ENCODE data around the gene MLPH. TPM values are rescaled to one million over a fixed set of nuclear protein-coding genes. Genes with fewer than 3 reads are reported as not detected.

MLPH gene
- total and polyA plus RNA-seq, 2 of the 13 experiments (the other 11 are each of a cell fraction or from before 2014, with no cell fraction given): 0.12 TPM; not detected in 1

DNA sequence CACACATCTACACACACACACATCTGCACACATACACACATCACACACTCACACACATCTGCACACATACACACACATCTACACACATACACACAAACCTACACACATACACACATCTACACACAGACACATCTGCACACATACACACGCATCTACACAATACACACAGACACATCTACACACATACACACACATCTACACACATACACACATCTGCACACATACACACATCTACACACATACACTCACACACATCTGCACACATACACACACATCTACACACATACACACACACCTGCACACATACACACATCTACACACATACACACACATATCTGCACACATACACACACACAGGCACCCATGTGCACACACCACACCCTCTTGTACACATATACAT, 78.9 kb downstream of the MLPH start (continued):
- no peak for TF ChIP-seq ZNF780A (CRISPR knock-in tag; IDR thresholded peaks at IDR 0.05)
- TF ChIP-seq NFYB (CRISPR knock-in tag; IDR thresholded peaks at IDR 0.05): no peak
- TF ChIP-seq NBN (conservative IDR thresholded peaks at IDR 0.05): no peak
- TF ChIP-seq, protein P1, sequence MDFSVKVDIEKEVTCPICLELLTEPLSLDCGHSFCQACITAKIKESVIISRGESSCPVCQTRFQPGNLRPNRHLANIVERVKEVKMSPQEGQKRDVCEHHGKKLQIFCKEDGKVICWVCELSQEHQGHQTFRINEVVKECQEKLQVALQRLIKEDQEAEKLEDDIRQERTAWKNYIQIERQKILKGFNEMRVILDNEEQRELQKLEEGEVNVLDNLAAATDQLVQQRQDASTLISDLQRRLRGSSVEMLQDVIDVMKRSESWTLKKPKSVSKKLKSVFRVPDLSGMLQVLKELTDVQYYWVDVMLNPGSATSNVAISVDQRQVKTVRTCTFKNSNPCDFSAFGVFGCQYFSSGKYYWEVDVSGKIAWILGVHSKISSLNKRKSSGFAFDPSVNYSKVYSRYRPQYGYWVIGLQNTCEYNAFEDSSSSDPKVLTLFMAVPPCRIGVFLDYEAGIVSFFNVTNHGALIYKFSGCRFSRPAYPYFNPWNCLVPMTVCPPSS (IDR thresholded peaks at IDR 0.05): peak; percentile 83; the same call in 1 of the 2 replicates
- TF ChIP-seq, protein P2, sequence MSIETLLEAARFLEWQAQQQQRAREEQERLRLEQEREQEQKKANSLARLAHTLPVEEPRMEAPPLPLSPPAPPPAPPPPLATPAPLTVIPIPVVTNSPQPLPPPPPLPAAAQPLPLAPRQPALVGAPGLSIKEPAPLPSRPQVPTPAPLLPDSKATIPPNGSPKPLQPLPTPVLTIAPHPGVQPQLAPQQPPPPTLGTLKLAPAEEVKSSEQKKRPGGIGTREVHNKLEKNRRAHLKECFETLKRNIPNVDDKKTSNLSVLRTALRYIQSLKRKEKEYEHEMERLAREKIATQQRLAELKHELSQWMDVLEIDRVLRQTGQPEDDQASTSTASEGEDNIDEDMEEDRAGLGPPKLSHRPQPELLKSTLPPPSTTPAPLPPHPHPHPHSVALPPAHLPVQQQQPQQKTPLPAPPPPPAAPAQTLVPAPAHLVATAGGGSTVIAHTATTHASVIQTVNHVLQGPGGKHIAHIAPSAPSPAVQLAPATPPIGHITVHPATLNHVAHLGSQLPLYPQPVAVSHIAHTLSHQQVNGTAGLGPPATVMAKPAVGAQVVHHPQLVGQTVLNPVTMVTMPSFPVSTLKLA (IDR thresholded peaks at IDR 0.05): peak; percentile 20; the same call in 1 of the 2 replicates
- no peak for TF ChIP-seq AHR (CRISPR knock-in tag; IDR thresholded peaks at IDR 0.05)
- peak; percentile 79; the same call in 1 of the 2 replicates for TF ChIP-seq IKZF1 (IDR thresholded peaks at IDR 0.05)
- peak; percentile 4; the same call in 1 of the 2 replicates for TF ChIP-seq FOXP1 (IDR thresholded peaks at IDR 0.05)
- TF ChIP-seq FOXP1 (CRISPR knock-in tag; IDR thresholded peaks at IDR 0.05): no peak
- TF ChIP-seq ZNF230 (CRISPR knock-in tag; IDR thresholded peaks at IDR 0.05): no peak

DNA sequence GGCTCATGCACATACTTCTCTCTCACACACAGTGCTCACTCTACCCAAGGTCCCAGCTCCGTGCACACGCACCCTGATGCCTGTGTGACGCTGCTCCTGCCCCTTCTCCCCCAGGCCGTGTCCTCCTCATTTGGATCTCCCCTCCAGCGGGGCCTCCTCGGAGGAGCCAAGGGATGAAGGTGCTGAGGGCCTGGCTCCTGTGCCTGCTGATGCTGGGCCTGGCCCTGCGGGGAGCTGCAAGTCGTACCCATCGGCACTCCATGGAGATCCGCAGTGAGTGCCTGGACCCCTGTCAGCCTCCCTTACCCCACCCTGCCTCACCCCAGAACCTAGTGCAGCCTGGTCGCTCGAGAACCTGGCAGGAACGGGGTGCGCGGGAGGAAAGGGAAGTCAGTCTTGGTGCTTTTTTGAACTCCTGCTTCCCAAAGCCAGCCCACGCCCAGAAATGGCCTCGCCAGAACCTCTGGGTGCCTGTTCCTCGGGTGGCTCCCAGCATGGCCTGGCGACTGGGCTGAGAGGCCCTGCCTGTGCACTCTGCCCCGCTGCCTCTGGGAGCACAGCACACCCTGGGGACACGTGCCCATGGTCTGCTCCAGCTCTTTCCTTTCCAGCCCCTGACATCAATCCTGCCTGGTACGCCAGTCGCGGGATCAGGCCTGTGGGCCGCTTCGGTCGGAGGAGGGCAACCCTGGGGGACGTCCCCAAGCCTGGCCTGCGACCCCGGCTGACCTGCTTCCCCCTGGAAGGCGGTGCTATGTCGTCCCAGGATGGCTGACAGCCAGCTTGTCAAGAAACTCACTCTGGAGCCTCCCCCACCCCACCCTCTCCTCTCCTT, 79.6 kb downstream of the MLPH start, which contains the start of gene PRLH:
PRLH (plus strand) TSS at position 174 of the 835 bp plus-strand sequence; CDS start at position 174, 0 bp downstream.
- no peaks in the 10 kb centered on the region for H4K20me1 ChIP-seq (ENCODE audit: insufficient read depth, low read length)
- no peaks in the 10 kb centered on the region for H3K36me3 ChIP-seq (replicated peaks in 1 of 2; ENCODE audit: control insufficient read depth in 1 of 2, insufficient read depth in 2 of 2, low read length in 2 of 2)
- BruUV-seq (replicated peaks): no TSS peak
- H3K27me3 ChIP-seq (ENCODE audit: control insufficient read depth in 1 of 2, insufficient read depth in 2 of 2, low read length in 2 of 2): peaks cover 0 to 38% of the 10 kb centered on the region in 2 experiments; a peak in 4 of 5 replicates
- DNase-seq (ENCODE audit: low spot score): no peak
- POLR2A ChIA-PET: no interaction called here
- no peak within 1 kb of the TSS for H2AFZ ChIP-seq (ENCODE audit: low read length)
- in situ Hi-C loops (cut with HindIII; ENCODE audit: extremely low pct_ligation_motif_present, low pct_unique_long_range_greater_than_20kb) (no loop called here), intact Hi-C loops (cut with micrococcal nuclease; ENCODE audit: unreplicated experiment) (loop anchor here (1.0 kb wide), 1 partner anchor 95 kb away; no protein-coding TSS in a partner anchor)
- CTCF ChIA-PET (ENCODE audit: low intra/inter-chr PET ratio, low total read pairs): no interaction called here
- no peaks in the 10 kb centered on the region for H3K79me2 ChIP-seq (ENCODE audit: insufficient read depth, low read length)
- H3K4me1 ChIP-seq (ENCODE audit: insufficient read depth, low read length): no peaks in the 10 kb centered on the region; the same call in 1 of the 2 replicates
- H3K4me2 ChIP-seq (ENCODE audit: low read depth, low read length): no peak within 1 kb of the TSS
- H3K9me3 ChIP-seq (ENCODE audit: low read length): no peaks in the 10 kb centered on the region
- no peak within 1 kb of the TSS for H3K9ac ChIP-seq (ENCODE audit: insufficient read depth, low read depth, low read length)
- FAIRE-seq: no peak
- whole genome bisulfite sequencing (ENCODE audit: low lambda C conversion rate): 47% methylated on average over 23 of the region's 32 CpGs
- no peak within 1 kb of the TSS for H3K27ac ChIP-seq (ENCODE audit: extremely low read length, insufficient read depth, low read length)
- ATAC-seq: peak; percentile 70
- no peak within 1 kb of the TSS for H3K4me3 ChIP-seq (replicated peaks in 1 of 3; ENCODE audit: insufficient read depth in 1 of 3, low read depth in 2 of 3, low read length in 3 of 3)
- TF ChIP-seq ZNF501 (CRISPR knock-in tag; IDR thresholded peaks at IDR 0.05) (no peak), KDM5B (CRISPR knock-in tag; IDR thresholded peaks at IDR 0.05; ENCODE audit: borderline replicate concordance) (peak; percentile 42; the same call in 1 of the 2 replicates)
- TF ChIP-seq, protein P3, sequence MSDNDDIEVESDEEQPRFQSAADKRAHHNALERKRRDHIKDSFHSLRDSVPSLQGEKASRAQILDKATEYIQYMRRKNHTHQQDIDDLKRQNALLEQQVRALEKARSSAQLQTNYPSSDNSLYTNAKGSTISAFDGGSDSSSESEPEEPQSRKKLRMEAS (IDR thresholded peaks at IDR 0.05): peak; percentile 62
- TF ChIP-seq, protein P4, sequence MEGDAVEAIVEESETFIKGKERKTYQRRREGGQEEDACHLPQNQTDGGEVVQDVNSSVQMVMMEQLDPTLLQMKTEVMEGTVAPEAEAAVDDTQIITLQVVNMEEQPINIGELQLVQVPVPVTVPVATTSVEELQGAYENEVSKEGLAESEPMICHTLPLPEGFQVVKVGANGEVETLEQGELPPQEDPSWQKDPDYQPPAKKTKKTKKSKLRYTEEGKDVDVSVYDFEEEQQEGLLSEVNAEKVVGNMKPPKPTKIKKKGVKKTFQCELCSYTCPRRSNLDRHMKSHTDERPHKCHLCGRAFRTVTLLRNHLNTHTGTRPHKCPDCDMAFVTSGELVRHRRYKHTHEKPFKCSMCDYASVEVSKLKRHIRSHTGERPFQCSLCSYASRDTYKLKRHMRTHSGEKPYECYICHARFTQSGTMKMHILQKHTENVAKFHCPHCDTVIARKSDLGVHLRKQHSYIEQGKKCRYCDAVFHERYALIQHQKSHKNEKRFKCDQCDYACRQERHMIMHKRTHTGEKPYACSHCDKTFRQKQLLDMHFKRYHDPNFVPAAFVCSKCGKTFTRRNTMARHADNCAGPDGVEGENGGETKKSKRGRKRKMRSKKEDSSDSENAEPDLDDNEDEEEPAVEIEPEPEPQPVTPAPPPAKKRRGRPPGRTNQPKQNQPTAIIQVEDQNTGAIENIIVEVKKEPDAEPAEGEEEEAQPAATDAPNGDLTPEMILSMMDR (CRISPR knock-in tag; IDR thresholded peaks at IDR 0.05): peak; percentile 20; the same call in 1 of the 2 replicates
- TF ChIP-seq, protein P5, sequence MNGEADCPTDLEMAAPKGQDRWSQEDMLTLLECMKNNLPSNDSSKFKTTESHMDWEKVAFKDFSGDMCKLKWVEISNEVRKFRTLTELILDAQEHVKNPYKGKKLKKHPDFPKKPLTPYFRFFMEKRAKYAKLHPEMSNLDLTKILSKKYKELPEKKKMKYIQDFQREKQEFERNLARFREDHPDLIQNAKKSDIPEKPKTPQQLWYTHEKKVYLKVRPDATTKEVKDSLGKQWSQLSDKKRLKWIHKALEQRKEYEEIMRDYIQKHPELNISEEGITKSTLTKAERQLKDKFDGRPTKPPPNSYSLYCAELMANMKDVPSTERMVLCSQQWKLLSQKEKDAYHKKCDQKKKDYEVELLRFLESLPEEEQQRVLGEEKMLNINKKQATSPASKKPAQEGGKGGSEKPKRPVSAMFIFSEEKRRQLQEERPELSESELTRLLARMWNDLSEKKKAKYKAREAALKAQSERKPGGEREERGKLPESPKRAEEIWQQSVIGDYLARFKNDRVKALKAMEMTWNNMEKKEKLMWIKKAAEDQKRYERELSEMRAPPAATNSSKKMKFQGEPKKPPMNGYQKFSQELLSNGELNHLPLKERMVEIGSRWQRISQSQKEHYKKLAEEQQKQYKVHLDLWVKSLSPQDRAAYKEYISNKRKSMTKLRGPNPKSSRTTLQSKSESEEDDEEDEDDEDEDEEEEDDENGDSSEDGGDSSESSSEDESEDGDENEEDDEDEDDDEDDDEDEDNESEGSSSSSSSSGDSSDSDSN (CRISPR knock-in tag; IDR thresholded peaks at IDR 0.05): 0 out of 2 replicates have a peak, but pooled peaks have one; percentile 45
